HG03520 (cell line): ENCODE results near the gene CFAP65.
A peak's percentile ranks its signal among the peaks of the same experiment; 100 is the strongest.

Experiments
- ATAC-seq: cut with Tn5 transposase; IDR thresholded peaks from one replicate; pipeline ENCODE4 v1.9.1; 2021; ENCODE audit warnings: mild to moderate bottlenecking, moderate library complexity; ENCODE audit not compliant: unreplicated experiment

The CFAP65 gene

GRCh38 chr2:219034823-219035222 is 6.5 kb downstream of the CFAP65 start:
- ATAC-seq, result no peak

GRCh38 chr2:219032051-219032745 is 9.1 kb downstream of the CFAP65 start:
- no peak for ATAC-seq

- no peak for ATAC-seq
Observed at GRCh38 chr2:219031005-219031738, 10.1 kb downstream of the CFAP65 start.

- no peak for ATAC-seq
Observed at GRCh38 chr2:219030177-219030940, 11.0 kb downstream of the CFAP65 start.

- peak; percentile 88 for ATAC-seq
Observed at GRCh38 chr2:219029829-219030165, 11.5 kb downstream of the CFAP65 start.

- peak; percentile 17 for ATAC-seq
Observed at GRCh38 chr2:219028996-219029828, 12.1 kb downstream of the CFAP65 start.

- no peak for ATAC-seq
Observed at GRCh38 chr2:219028141-219028540, 13.2 kb downstream of the CFAP65 start.

- no peak for ATAC-seq
Observed at GRCh38 chr2:219027511-219028055, 13.7 kb downstream of the CFAP65 start.

- no peak for ATAC-seq
Observed at GRCh38 chr2:219026946-219027345, 14.4 kb downstream of the CFAP65 start.

GRCh38 chr2:219025637-219026585 is 15.4 kb downstream of the CFAP65 start:
- no peak for ATAC-seq

GRCh38 chr2:219024059-219024458 is 17.3 kb downstream of the CFAP65 start:
- ATAC-seq, result no peak

- no peak for ATAC-seq
Observed at GRCh38 chr2:219023045-219023605, 18.2 kb downstream of the CFAP65 start.

- ATAC-seq, result no peak
Observed at GRCh38 chr2:219022616-219023015, 18.7 kb downstream of the CFAP65 start.

GRCh38 chr2:219022041-219022440 is 19.3 kb downstream of the CFAP65 start:
- no peak for ATAC-seq

- no peak for ATAC-seq
Observed at GRCh38 chr2:219021591-219021990, 19.7 kb downstream of the CFAP65 start.

GRCh38 chr2:219020604-219021365 is 20.5 kb downstream of the CFAP65 start:
- no peak for ATAC-seq

- ATAC-seq, result no peak
Observed at GRCh38 chr2:219019436-219019835, 21.9 kb downstream of the CFAP65 start.

- ATAC-seq, result no peak
Observed at GRCh38 chr2:219018726-219019125, 22.6 kb downstream of the CFAP65 start.
